Activated T-helper 1 cell treated with Interleukin-2 at 50 U/mL for 16 hours (primary cell): ENCODE measurements around the gene ITGA4.

Experiments used
- DNase-seq: peaks from one replicate; pipeline ENCODE4 v3.0.0-alpha.2; 2020; ENCODE audit warnings: low read depth

Gene ITGA4

DNA sequence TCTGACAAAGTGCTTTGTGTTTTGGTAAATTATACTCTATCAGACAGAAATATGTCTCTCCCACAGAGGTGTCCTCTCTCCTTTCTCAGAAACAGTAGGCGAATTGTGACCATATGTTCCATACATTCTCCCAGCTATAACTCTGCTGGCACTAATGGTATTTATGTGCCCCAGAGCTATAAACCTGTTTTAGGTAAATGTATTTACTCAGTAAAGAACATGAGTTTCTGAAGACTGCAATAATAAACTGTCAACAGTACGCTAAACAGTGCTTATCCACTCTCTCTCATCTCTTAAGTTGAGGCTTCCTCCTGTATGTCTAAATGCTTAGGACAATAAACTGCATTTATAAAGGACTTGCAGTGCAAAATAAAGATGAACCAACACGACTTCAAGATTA lies 58.5 kb downstream of the ITGA4 start:
- DNase-seq = no peak

DNA sequence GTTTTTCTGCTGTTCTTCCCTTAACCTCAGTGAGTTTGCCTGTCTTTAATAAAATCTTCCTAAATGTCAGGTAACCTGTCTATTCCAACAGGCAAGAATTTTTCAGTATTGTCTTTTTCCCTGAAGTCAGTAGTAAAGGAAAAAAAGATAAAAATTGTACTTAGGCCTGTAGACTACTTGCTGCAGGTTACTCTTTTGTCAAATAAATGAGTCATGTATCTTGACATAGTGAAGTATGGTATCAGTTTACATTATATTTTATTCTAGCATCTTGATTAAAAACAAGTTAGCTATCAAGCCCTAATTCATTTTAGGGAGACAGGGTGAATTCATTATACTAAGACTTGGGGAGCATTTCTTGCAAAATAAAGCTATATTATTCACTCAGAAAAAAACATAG lies 59.8 kb downstream of the ITGA4 start:
- DNase-seq = no peak

DNA sequence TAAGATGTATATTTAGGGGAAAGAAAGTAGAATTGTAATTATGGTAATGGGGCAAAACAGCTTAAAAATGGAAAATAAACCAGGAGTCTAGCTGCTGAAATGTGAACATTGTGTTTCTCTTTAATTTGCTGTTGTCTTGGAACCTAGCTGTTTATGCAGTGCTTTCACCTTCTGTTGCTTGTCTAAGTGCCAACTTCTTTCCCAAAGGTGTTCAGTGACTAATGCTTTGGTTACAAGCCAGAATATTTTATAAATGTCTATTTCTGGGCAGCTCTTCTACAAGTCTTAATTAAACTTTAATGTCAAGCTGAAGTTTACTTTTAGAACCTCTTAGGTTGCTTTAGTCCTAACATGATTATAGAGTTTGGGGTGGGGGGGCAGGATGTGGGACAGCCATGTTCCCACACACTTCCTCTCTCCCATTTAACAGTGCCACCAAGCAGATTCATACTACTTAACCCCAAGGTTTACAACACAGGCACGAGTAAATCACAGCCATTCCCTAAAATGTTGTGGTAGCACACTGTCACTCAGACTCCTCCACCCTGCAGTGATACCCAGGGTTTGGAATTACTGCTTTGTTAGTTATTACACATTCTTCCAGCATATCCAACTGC lies 60.6 kb downstream of the ITGA4 start:
- no peak for DNase-seq

DNA sequence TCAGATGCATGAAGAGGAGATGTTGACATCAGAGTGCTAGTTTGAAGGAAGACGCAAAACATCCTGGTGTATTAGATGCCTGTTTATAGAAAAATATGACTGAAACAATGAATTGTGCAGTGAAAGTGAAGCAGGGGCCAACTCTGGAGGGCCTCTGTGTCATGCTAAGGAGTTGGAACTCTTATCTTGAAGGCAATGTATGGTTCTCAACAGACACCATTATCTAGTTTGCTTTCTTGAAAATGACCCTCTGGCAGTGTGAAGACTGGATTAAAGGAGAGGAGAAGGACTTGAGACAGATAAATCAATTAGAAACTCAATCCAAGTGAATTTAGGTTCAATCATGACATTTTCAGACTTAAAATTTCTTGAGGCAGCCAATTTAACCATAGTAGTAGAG lies 63.1 kb downstream of the ITGA4 start:
- no peak for DNase-seq

DNA sequence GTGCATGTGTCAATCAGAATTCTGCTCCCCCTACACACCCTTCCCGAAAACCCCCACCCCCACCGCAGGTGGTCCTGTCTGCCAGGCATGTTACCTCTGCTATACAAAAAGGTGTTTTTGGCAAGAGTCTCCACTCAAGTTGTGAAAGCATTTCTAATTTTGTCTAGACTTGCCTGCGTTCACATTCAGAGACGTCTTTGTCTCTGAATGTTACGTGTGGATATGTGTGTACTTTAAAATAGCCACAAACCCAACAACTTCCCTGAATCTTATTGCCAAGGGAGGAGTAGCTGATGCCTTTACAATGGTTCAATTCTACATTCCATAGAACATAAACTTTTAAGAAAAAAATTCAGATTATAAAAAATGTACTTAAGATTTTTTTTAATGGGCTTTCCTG lies 66.6 kb downstream of the ITGA4 start:
- no peak for DNase-seq

DNA sequence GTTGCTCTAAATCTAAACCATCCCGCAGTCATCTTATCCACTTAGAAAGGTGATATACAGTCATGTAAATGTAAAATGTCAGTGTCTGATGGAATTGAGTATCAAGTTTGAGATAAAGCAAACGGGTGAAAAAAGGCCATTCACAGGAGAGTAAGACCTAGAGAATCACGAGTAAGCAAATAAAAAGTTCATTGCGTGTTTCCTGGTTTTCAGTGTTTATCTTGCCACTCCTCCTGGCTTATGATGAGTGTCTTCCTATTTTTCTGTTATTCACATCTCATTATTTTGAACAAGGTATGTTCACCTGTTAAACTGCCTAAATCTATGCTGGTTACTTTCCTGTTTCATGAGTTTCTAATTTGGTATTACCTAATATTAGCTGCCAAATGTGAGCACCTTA lies 68.8 kb downstream of the ITGA4 start:
- DNase-seq = no peak

DNA sequence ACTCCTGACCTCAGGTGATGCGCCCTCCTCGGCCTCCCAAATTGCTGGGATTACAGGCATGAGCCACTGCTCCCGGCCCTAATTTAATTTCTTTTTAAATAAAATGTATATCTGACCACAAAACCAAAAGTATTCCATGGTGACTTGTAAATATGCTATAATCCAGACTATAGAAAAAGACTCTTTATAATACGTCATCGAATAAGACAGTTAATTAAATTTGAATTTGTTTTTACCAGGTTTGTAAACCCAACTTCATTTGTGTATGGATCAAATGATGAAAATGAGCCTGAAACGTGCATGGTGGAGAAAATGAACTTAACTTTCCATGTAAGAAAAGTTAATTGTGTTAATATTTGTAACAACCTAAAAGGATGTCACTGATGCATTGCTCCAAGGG lies 69.9 kb downstream of the ITGA4 start:
- no peak for DNase-seq

DNA sequence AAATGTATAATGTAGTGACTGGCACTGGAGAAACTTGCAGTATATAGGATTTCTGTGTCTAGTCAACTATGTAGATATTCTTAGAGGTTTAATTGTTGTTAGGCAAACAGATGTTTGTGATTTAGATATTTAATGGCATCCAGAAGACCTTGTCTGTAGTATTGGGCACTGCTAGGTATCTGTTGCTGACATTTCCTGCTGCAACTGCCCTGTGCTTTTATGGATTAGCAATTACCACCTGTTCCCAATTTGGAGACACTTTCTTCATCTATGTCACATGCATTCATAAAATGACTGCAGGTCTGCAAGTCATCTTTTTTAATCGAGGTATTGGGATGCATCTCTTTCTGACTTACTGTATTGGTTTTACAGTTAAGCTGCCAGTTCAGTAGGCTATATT lies 71.3 kb downstream of the ITGA4 start:
- DNase-seq = no peak

DNA sequence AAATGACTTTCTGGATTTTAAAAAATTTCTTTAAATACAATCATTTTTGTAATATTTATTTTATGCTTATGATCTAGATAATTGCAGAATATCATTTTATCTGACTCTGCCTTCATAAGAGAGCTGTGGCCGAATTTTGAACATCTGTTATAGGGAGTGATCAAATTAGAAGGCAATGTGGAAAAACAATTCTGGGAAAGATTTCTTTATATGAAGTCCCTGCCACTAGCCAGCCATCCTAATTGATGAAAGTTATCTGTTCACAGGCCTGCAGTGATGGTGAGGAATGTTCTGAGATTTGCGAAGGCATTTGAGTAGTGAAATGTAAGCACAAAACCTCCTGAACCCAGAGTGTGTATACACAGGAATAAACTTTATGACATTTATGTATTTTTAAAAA lies 79.5 kb downstream of the ITGA4 start:
- DNase-seq = no peak

DNA sequence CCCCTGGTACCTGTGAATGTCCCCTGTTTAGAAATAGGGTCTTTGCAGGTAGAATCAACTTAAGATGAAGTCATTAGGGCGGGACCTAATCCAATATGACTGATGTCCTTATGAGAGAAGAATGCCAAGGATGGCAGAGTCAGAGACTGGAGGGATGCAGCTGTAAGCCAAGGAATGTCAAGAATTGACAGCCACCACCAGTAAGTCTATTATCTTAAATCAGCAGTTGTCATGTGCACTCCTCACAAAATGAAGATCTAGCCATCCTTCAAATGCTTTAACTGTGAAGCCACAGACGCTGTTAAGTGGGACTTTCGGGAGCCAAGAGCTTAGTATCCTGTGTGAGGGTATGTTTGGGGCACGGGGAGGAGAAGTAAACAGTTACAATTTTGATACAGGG lies 83.2 kb downstream of the ITGA4 start:
- DNase-seq = no peak

DNA sequence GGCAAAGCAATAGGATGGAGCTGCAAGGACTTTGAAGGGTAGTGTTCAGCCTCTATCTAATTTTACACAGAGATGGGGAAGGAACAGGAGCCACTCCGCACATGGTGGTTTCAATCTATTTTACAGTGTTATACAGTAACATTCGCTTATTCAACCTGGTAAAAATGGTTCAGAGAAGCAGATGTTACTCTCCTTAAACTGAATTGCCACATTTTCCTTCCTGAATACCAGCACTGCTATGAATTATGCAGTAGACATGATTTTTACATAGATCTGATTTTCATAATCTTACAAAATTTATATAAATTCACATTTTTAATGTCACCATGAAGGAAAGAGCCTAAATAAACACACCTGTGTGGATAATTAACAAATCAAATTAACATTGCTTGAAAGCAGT lies 85.0 kb downstream of the ITGA4 start:
- no peak for DNase-seq

DNA sequence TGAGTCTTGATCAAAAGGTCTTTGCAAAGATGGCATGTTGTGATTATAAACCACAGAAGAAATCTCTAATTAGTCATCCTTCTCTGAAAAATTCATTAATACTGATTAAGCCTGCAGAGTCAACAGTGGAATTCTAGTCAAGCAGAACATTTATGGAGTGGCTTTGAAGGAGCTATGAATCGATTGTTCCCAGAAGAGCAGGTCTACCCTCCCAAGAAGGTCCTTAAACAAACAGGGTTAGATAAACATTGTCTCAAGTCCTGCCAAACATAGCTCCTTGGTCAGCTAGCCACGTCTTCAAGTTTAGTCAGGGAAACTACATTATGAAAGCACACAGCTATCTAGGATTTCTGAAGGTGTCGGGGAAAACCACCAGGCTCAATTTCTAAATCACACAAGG lies 88.9 kb downstream of the ITGA4 start:
- no peak for DNase-seq

DNA sequence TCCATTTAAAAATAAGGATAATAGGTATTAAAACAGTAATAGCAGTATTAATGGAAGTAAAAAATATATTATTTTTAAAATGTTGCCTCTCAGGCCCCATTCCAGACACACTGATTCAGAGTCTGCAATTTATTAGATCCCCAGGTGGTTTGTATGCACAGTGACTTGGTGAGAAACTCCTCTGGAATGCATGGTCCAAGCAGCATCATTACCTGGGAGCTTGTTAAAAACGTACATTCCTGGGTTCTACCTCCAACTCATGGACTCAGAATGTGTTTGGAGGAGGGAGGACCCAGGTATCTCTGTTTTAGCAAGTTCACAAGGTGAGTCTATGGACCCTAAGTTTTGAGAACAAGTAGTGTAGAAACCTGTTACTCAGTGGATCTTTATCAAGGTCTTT lies 95.6 kb downstream of the ITGA4 start:
- no peak for DNase-seq

DNA sequence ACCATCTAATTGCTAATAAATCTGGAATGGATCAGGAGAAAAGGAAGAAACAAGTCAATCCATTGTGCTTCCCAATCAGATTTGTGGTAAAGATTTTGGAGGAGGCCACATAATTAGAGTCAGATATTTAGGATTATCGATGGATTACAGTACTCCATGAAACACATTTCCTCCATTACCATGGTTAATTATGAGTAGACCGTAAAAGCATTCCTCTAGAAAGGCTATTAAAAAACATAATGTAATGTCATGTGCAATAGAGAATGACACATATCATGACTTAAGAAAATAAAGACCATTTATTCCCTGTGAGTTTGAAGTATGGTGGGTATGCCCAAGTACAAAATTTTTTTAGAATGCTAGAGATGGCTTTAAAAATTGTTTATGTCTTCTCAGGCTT lies 96.1 kb downstream of the ITGA4 start:
- no peak for DNase-seq

DNA sequence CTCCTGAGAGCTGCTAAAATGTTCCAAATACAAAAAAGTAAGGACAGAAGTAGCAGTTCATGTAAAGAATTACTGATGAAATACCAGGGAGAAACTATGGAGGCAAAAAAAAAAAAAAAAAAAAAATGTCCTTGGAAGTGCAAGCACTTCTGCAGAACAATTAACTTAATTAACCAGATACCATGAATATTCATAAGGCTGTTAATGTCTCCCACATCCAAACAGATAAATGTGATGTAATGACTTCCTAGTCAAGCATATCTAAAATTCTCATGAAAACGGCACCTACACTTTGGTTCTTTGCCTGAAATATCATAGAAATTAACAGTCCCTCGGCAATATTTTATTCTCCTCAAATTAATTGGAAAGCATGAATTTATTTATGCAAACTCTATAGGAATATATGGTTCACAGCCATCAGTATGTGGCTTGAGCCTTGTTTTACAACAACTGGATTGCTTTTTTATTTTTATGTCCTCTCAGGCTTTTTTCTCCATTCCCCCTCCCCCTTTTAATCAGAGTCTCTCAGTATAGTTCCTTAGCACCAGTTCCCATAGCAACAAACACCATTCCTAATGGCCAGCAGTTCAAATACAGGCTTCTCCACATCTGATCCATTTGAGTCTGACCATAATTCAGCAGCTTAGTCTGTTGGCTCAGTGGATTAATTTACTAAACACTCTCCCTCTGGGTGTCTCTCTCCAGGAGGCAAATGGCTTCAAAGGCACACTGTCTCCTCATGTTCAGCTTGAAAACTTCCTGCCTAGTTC lies 97.1 kb downstream of the ITGA4 start:
- no peak for DNase-seq

DNA sequence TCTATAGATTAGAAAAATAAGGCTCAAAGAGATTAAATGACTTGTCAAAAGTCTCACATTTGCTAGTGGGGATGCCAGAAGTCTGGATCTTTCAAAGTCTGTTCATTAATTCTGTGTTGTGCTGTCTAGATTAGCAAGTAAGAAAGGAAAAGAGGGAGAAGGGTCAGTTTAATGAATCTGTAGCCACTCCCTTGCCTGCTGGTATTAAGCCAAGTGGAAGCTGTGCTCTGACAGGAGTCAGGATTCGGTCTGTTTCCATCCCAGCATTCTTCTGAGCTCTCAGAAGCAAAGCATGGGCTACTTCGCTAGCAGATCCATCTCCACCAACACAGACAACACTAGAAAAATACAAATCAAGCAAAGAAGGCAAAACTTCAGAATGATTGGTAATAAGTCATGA lies 101.2 kb downstream of the ITGA4 start:
- no peak for DNase-seq

DNA sequence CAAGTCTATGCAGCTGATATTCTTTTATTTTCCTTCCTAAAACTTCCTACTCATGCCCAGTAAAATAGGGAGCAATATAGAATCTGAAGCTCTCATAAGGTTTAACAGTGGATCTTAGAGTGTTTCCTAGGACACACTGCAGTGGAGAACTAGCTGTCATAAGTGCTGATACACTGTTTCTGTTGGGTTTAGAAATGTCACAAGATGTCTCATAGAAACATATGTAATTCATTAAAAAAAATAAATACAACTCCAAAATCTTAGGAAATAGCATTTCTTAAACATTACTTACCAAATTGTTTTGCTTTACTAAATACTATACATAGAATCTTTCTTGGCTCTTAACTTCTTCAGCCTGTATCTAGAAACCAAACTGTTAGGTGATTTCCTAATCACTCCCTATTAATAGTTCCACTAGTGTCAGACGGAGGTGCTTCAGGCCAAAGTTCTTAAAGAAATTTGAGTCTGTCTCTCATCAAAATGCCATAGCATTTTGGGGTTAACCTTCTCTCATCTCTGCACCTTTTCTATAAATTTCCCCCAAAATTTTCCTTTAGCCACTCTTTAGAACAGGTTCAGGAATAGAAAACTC lies 106.0 kb downstream of the ITGA4 start:
- no peak for DNase-seq

DNA sequence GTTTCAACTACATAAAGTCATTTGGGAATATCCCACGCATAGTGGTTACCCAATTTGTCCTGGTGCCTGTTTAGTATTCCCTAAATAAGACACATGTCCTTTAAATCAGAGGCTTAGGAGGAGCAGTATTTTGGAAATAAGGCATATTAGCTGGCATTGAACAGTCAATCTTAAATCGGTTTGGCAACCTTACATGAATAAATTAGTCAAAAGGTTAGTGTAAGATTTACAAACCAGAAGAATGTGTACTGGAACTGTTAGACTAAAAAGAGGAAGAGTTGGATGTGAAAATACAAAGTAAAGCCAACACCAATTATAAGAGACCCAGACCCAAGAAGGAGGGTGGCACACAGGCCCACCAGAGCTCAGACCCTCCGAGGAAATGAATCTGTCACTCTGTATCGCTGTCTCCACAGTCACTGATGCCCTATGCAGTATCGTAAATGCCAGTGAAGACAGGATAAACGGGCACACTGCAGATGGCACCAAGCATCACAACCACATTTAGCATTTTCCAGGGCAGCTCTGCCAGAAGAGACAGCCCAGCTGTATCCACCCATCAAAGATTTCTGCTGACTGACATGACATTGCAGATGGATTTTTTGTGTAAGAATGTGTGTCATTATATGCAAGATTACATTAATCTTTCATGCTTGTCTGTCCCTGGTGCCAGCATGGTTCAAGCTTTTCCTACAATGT lies 109.3 kb downstream of the ITGA4 start:
- DNase-seq = no peak

DNA sequence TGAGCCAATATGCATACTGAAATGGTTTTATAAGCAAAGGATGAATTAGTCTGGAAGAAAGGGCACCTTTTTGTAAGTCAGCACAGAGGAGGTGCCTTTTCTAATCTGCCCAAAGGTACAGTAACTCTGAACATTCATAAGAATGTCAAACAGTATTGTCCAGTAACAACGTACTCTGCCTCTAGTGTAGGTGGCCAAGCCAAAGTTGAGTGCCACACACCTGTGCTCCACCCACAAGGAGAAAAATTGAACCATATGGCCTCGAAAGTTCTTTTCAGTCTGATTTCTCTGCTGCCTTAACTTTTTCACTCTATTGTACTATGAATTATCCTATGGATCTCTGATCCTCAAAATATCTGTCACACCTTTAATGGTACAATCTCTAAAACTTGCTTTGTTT lies 112.9 kb downstream of the ITGA4 start:
- no peak for DNase-seq

DNA sequence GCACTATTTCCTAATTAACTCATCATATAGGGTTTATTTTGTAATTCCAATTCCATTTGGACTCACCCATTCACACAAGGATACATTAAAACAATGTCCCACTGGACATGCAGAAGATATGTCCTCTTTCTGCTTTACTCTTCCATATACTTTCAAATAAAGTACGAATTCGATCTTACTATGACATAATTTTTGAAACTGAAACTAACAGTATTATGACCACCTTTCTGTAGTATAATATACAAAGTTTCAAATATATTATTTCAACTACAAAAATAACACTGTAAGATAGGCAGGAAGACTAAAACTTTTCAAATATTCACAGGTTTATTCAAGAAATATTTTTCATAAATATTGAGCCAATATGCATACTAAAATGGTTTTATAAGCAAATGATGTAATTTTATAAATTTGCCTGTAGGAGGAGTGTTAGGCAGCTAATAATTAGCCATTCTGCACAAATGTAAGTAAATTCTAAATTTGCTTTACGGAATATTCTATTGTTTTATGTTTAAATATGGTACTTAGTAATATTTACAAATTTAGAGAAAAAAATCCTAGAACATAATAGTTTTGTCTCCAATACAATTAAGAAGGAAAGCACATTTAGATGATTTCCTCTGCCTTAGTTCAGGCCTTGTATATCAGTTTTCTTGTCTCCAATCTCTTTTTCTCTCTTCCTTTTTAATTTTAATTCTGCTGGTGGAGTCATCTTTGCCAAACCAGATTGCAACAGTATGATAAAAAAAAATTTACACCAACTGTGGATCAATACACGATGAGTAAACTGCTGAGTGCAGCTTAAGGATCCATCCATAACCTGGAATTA lies 113.9 kb downstream of the ITGA4 start:
- DNase-seq = no peak

DNA sequence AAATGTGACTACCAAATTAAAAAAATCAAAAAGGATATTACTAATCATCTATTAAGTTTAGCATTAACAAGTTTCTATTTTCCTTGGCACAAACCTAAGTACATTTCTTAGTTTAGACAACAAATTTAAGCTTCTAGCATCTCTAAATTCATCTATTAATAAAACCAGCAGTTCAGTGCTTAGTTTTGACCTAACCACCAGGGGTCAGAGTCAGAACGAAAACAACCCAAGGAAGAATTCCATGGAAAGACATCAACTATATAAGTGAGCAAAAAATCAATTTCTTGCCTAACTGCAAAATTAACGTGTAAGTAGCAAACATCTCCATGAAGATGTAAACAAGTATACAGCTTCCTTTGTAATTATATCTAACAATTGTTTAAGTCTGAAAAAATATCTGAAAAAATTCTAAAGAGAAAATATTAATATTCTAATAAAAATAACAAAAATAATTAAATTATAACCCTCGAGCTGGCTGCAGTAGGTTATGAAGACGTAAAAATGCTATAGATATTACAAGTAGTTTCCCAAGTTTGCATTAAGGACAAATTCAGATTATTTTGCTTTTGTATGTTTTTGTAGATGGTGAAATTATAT lies 116.1 kb downstream of the ITGA4 start:
- DNase-seq = no peak

DNA sequence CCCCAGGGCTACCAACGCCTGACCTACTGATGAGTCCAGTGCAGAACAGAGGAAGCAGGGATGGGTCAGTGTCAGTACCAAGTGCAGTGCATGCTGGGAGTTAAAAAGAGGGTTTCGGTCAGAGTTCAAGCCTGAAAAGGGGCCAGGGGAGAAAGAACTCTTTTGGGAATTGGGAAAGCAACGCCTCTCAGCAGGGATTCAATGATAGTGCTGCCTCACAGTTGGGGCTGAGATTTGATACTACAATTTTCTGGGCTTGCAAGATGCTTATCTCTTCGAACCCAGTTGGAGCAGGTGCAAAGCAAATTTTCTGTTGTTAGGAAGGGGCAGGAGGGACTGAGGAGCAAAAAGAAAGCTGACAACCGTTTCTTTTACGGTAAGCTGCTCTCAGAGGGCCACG lies 117.1 kb downstream of the ITGA4 start:
- no peak for DNase-seq
